ENCODE results near the gene JMJD8.

JMJD8 gene

DNA sequence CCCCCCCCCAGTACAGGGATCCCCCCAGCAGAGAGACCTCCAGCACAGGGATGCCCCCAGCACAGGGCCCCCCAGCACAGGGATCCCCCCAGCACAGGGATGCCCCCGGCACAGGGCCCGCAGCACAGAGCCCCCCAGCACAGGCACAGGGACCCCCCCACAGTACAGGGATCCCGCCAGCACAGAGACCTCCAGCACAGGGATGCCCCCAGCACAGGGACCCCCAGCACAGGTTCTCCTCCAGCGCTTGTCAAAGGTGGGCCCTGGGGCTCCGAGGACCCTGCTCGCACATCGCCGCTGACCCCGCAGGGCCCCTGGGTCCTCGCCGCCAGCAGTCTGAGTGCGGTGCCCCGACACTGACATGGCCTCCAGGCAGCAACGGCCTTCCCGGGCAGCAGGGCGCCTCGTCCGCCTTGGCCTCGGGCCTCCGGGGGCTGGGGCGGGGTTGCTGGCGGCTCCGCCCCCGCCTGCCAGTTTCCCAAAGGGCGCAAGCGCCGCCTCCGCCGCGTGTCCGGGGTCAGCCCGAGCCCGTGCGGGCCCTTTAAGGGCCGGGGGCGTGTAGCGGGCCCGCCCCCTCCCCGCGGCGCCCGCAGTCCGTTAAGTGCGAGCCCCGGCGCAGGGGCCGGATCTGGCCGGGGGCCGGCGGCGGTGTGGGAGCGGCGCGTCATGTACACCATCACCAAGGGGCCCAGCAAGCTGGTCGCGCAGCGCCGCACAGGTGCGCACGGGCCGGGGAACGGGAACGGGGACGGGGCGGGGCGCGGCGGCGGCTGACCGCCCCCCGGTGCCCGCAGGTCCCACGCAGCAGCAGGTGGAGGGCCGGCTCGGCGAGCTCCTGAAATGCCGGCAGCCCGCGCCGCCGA lies 42.6 kb downstream of the JMJD8 start, which contains the start of gene MCRIP2:
MCRIP2 (plus strand) TSS at position 503 of the 863 bp plus-strand sequence; CDS start at position 667, 164 bp downstream.
- peak; percentile 72 for DNase-seq (ENCODE audit: low spot score)

DNA sequence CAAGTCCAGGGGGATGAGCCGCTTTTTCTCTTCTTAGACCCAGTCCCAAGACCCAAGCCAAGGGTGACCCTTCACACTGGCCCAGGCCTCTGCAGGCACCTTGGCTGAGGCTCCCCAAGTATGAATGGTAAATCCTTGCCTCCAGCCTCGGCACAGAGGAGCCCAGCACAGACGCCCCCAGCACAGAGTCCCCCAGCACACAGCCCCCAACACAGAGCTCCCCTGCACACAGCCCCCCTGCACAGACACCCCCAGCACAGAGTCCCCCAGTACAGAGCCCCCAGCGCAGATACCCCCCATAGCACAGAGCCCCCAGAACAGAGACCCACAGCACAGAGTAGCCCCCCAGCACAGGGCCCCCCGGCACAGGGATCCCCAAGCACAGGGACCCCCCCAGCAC lies 43.5 kb downstream of the JMJD8 start:
- no peak for DNase-seq (ENCODE audit: low spot score)

GRCh38 chr16:638836-639235 lies 45.3 kb downstream of the JMJD8 start:
- DNase-seq (ENCODE audit: low spot score): no peak

- DNase-seq (ENCODE audit: low spot score): no peak
Measured at GRCh38 chr16:638034-638543, 46.0 kb downstream of the JMJD8 start.

DNA sequence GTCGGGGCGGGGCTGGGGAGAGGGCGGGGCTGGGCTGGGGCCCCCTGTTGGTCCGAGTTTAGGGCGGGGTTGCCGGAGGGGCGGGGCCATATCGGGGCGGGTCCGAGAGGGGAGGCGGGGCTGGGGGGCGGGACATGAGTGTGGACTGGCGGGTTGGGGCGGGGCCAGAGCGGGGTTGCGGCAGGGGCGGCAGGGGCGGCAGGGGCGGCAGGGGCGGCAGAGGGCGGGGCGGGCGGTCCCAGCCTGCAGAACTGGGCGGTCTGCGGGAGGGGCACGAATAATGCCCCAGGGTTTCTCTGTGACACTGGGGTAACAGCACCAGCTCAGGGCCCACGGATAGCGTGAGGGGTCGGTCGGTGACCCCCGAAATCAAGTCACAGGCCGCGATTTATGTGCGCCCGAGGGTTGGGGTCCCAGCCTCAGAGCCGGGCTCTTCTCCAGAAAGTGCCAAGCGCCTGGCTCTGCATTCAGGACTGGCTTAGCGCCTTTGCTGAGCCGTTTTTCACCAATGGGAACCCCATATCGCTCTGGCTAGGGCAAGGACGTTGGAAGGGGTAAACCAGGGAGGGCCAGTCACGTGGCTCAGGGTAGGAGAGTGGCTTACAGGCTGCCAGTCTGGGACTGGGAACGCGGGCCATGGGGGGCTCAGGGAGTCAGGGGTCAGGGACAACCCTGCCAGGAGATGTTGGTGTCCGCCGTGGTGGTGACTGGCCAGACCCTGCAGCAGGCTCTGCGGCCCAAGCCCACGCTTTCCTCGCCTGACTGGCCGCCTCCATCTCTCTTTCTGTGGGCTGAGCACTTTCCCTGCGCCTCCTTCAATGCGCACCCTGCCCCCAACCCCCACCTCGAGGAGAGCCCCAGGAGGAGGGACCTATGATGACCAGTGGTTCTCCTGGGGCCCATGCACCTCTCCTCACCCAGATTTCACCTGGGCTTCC lies 46.8 kb downstream of the JMJD8 start:
- no peak for DNase-seq (ENCODE audit: low spot score)

GRCh38 chr16:636206-637080 lies 47.7 kb downstream of the JMJD8 start, which contains the start of gene METTL26:
Gene METTL26 (minus strand): TSS chr16:636305. CDS start chr16:636290, 15 bp downstream.
- peak; percentile 95 for DNase-seq (ENCODE audit: low spot score)

GRCh38 chr16:635573-636205 lies 48.4 kb downstream of the JMJD8 start:
- DNase-seq (ENCODE audit: low spot score): no peak

DNA sequence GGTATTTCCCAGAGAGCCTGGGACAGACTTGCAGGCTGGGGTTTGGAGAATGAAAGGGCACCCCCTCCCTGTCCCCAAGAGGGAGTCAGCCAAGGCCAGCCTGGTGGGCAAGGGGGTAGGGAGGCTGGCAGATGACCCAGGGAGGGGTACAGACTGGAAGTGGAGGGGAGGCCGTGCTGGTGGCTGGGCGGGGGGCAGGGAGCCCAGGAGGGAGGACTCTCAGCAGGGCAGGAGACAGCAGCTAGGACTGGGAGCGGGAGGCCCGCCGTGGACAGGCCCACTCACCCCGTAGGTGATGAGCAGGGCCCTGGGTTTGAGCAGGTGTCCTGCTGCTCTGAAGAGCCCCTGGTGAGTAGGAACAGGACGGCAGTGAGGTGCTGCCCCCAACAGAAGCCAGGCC lies 49.1 kb downstream of the JMJD8 start:
- no peak for DNase-seq (ENCODE audit: low spot score)

GRCh38 chr16:634051-634670 lies 50.0 kb downstream of the JMJD8 start:
- no peak for DNase-seq (ENCODE audit: low spot score)

DNA sequence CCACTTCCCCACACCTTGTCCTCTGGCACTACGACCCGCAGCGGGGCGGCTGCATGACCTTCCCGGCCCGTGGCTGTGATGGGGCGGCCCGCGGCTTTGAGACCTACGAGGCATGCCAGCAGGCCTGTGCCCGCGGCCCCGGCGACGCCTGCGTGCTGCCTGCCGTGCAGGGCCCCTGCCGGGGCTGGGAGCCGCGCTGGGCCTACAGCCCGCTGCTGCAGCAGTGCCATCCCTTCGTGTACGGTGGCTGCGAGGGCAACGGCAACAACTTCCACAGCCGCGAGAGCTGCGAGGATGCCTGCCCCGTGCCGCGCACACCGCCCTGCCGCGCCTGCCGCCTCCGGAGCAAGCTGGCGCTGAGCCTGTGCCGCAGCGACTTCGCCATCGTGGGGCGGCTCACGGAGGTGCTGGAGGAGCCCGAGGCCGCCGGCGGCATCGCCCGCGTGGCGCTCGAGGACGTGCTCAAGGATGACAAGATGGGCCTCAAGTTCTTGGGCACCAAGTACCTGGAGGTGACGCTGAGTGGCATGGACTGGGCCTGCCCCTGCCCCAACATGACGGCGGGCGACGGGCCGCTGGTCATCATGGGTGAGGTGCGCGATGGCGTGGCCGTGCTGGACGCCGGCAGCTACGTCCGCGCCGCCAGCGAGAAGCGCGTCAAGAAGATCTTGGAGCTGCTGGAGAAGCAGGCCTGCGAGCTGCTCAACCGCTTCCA lies 50.6 kb downstream of the JMJD8 start:
- no peak for DNase-seq (ENCODE audit: low spot score)

DNA sequence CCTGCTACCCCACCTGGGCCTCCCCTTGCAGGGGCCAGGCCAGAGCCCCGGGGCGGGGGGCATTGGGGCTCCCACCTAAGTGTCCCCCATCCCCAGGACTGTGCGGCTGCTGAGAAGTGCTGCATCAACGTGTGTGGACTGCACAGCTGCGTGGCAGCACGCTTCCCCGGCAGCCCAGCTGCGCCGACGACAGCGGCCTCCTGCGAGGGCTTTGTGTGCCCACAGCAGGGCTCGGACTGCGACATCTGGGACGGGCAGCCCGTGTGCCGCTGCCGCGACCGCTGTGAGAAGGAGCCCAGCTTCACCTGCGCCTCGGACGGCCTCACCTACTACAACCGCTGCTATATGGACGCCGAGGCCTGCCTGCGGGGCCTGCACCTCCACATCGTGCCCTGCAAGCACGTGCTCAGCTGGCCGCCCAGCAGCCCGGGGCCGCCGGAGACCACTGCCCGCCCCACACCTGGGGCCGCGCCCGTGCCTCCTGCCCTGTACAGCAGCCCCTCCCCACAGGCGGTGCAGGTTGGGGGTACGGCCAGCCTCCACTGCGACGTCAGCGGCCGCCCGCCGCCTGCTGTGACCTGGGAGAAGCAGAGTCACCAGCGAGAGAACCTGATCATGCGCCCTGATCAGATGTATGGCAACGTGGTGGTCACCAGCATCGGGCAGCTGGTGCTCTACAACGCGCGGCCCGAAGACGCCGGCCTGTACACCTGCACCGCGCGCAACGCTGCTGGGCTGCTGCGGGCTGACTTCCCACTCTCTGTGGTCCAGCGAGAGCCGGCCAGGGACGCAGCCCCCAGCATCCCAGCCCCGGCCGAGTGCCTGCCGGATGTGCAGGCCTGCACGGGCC lies 51.4 kb downstream of the JMJD8 start:
- no peak for DNase-seq (ENCODE audit: low spot score)

- DNase-seq (ENCODE audit: low spot score): no peak
Measured at GRCh38 chr16:631808-632358, 52.3 kb downstream of the JMJD8 start.
